Activated T-helper 1 cell treated with anti-CD3 and anti-CD28 coated beads, Interleukin-12 subunit alpha, Interleukin-12 subunit beta, Interleukin-2, Interleukin-4 antibody, amounts not matched to agents 30 ng/mL and 10 ng/mL and 1 ng/mL, durations not matched to agents 14 hours and 24 hours and 36 hours (primary cell): Measurements from ENCODE around the gene EDN2. TPM values are rescaled to one million over a fixed set of nuclear protein-coding genes. Genes with fewer than 3 reads are reported as not detected.

Source experiments
- DNase-seq: peaks from one replicate; pipeline ENCODE4 v3.0.0; 2021; ENCODE audit warnings: low spot score
- H3K27ac Mint-ChIP-seq: one replicate; pipeline ENCODE4 v1.8.0; 2021; ENCODE audit warnings: mild to moderate bottlenecking, mixed read lengths
- H3K27me3 Mint-ChIP-seq: one replicate; pipeline ENCODE4 v1.8.0; 2022; ENCODE audit warnings: mild to moderate bottlenecking, moderate library complexity, mixed read lengths; ENCODE audit not compliant: insufficient read depth
- H3K36me3 Mint-ChIP-seq: one replicate; pipeline ENCODE4 v1.8.0; 2021; ENCODE audit warnings: low read depth, mixed read lengths
- H3K4me1 Mint-ChIP-seq: one replicate; pipeline ENCODE4 v1.8.0; 2021; ENCODE audit warnings: low read depth, mixed read lengths
- H3K4me3 Mint-ChIP-seq: one replicate; pipeline ENCODE4 v1.8.0; 2021; ENCODE audit warnings: mild to moderate bottlenecking, moderate library complexity, mixed read lengths
- H3K9me3 Mint-ChIP-seq: one replicate; pipeline ENCODE4 v1.8.0; 2021; ENCODE audit warnings: mixed read lengths
- intact Hi-C: fragments of 100-400 bp; cut with micrococcal nuclease; formaldehyde crosslinking; loops from one replicate; pipeline ENCODE4 v1.15.1; 2024
- total RNA-seq: library from RNA; stranded (reverse); gene quantifications from 2 replicates; pipeline ENCODE4 v1.2.3, GENCODE V29; 2022

The EDN2 gene
- total RNA-seq, 1 donor from 2014 or later, result not detected

GRCh38 chr1:41431490-41432350 is 52.8 kb downstream of the EDN2 start:
- Mint-ChIP-seq H3K36me3 (no peaks in the 10 kb centered on the region), H3K9me3 (no peaks in the 10 kb centered on the region), H3K4me1 (no peaks in the 10 kb centered on the region), H3K4me3 (no peak overlapping the region), H3K27me3 (peaks cover 13% of the 10 kb centered on the region), H3K27ac (no peak overlapping the region)
- intact Hi-C loops, result loop anchor here (1.0 to 5.0 kb wide), 2 partner anchors 149 to 163 kb away; no protein-coding TSS in a partner anchor
- no peak for DNase-seq

DNA sequence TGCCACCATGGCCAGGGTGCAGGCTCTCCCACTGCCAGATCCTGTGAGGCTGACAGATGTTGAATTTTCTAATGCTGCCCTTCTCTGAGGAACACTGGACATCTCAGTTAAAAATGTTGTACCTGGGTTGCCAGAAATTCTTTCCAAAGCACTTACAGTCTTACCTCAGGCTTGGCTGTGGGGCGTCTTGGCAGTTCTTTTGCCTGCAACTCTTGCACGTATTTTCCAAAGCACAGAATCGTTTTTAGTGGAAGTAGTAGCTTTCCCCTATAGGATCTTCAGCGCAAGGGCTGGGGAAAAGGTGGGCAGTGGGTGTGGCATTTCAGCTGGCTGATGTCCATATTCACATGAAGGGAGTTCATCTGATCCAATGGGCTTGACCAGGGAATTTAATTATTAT is 53.9 kb downstream of the EDN2 start:
- H3K27ac Mint-ChIP-seq, result no peak overlapping the region
- H3K9me3 Mint-ChIP-seq, result no peaks in the 10 kb centered on the region
- intact Hi-C loops, result loop anchor here (5.0 kb wide), 1 partner anchor 148 kb away; no protein-coding TSS in a partner anchor
- H3K27me3 Mint-ChIP-seq, result peaks cover 9% of the 10 kb centered on the region
- H3K4me3 Mint-ChIP-seq, result no peak overlapping the region
- H3K36me3 Mint-ChIP-seq, result no peaks in the 10 kb centered on the region
- DNase-seq, result no peak
- H3K4me1 Mint-ChIP-seq, result no peaks in the 10 kb centered on the region

GRCh38 chr1:41430069-41430468 is 54.4 kb downstream of the EDN2 start:
- no peak overlapping the region for H3K27ac Mint-ChIP-seq
- no peak for DNase-seq
- peaks cover 8% of the 10 kb centered on the region for H3K27me3 Mint-ChIP-seq
- no peak overlapping the region for H3K4me3 Mint-ChIP-seq
- H3K9me3 Mint-ChIP-seq, result no peaks in the 10 kb centered on the region
- no peaks in the 10 kb centered on the region for H3K36me3 Mint-ChIP-seq
- no peaks in the 10 kb centered on the region for H3K4me1 Mint-ChIP-seq
- intact Hi-C loops, result loop anchor here (5.0 kb wide), 1 partner anchor 148 kb away; no protein-coding TSS in a partner anchor

GRCh38 chr1:41429641-41430035 is 54.8 kb downstream of the EDN2 start:
- Mint-ChIP-seq H3K27ac (no peak overlapping the region), H3K36me3 (no peaks in the 10 kb centered on the region), H3K4me3 (no peak overlapping the region), H3K9me3 (no peaks in the 10 kb centered on the region), H3K4me1 (no peaks in the 10 kb centered on the region), H3K27me3 (peaks cover 6% of the 10 kb centered on the region)
- intact Hi-C loops, result loop anchor here (5.0 kb wide), 1 partner anchor 147 kb away; no protein-coding TSS in a partner anchor
- DNase-seq, result no peak

Other genes with a start within 250 kb of the EDN2 start
- 16.0 and 18.5 TPM in 2 replicates for gene SCMH1, start 242.4 kb downstream of the EDN2 start, total RNA-seq
- gene FOXO6, start 123.2 kb downstream of the EDN2 start, total RNA-seq, result not detected in 2 replicates